SKM-1 (cell line): Measurements from ENCODE around the gene TPCN2.
"Not testable (repeated sequence)": the region's sequence is repeated elsewhere in the genome, so short reads cannot be mapped to it uniquely, and the experiment has no call there.

Source experiments
- DNase-seq: peaks from one replicate; lab custom pipeline; 2025; ENCODE audit not compliant: unreplicated experiment; lab: John Stamatoyannopoulos, UW

The TPCN2 gene

DNA sequence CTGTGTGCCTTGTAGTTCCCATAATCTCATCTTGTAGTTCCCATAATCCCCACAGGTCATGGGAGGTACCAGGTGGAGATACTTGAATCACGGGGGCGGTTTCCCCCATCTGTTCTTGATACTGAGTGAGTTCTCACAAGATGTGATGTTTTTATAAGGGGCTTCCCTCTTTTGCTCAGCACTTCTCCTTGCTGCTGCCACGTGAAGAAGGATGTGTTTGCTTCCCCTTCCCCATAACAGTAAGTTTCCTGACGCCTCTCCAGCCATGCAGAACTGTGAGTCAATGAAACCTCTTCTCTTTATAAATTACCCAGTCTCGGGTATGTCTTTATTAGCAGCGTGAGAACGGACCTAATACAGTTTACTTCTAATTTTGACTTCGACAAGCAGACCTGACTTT, 93.0 kb downstream of the TPCN2 start:
- no peak for DNase-seq

DNA sequence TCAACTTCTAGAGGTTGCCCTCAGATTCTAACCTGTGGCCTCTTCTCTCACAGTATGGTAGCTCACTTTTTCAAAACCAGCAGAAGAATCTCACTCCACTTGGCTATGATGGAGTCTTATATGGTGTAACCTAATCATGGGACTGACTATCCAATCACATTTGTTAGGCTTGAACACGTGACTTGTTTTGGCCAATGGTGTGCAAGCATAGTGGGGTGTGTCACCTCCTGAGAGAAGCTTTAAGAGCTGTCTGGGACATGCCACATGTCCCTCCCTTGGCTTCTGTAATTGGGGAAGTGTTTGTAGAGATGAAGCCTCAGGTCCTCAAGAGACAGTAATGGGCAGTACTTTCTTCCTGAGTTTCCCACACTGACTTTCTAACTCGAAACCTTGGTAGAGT, 94.2 kb downstream of the TPCN2 start:
- no peak for DNase-seq

DNA sequence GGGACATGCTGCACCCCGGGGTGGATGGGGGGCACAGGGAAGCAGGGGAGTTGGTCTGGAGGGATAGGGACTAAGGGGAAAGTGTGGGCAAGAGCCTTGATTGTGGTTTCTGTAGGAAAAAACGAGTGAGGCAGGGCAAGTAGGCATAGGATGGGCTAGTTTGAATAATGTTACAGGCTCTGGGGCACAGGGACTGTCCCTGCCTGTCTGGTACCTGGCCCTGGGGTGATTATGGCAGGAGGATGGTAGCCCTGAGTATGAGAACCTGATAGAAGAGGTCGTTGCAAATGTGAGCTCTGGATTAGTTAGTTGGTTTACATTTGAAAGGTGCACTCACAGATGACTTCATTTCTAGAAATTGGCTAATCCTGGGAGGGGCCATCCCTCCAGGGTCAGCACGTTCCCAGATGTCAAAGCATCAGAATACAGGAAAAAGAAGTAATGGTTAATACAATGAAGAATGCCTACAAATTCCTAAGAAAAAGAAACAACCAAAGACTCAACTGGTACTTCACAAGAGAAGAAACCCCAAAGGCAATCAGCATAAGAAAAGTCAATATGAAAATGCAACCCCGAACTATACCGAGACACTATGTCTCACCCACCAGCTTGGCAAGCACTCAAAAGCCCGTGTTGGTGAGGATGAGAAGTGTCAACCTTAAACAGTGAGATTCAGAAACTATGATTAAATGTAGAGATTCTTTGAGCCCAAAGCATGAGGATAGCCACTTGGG, 95.8 kb downstream of the TPCN2 start:
- no peak for DNase-seq

DNA sequence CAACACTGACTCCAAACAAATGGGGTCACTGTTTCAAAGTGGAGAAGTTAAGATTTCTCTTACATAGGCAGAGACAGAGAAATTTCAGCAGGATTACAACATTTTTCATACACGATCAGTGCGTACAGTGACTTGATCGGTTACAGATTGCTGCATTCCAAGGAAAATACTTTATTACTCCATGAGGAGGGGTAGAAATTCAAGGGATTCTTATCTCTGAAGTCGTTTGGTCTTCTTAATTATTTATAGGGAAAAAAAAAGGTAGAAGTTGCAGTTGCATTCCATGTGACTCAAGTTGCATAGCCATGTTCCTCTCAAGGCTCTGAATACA, 96.3 kb downstream of the TPCN2 start:
- DNase-seq = no peak

DNA sequence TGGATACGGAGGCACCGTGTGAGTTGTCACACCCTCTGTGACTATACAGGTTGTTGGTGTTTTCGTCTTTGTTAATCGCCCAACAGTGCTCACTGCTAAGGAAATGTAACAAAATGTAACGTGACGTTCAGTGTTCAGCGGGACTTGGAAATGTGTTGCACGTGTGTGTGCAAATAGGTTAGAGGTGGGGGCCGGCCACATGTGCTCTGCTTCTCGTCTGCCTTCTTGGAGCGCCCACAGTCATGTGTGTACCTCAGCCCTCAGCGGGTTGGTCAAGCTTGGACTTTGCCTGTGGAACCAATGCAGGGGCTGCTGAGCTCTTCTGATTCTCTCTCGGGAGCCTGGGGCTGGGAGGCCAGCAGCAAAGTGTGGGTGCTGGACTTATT, 99.6 kb downstream of the TPCN2 start:
- DNase-seq = no peak

DNA sequence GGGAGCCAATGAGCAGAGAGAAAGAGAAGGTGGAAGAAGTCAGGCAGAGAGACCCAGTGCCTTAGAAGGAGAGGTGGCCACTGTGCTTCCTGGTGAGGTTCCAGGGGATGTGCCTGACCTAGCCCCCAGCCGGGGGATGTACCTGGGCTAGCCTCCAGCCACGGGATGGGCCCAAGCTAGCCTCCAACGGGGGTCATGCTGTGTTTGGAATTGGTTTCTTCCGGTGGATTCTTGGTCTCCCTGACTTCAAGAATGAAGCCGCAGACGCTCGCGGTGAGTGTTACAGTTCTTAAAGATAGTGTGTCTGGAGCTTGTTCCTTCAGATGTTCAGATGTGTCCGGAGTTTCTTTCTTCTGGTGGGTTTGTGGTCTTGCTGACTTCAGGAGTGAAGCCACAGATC, 100.1 kb downstream of the TPCN2 start:
- no peak for DNase-seq

DNA sequence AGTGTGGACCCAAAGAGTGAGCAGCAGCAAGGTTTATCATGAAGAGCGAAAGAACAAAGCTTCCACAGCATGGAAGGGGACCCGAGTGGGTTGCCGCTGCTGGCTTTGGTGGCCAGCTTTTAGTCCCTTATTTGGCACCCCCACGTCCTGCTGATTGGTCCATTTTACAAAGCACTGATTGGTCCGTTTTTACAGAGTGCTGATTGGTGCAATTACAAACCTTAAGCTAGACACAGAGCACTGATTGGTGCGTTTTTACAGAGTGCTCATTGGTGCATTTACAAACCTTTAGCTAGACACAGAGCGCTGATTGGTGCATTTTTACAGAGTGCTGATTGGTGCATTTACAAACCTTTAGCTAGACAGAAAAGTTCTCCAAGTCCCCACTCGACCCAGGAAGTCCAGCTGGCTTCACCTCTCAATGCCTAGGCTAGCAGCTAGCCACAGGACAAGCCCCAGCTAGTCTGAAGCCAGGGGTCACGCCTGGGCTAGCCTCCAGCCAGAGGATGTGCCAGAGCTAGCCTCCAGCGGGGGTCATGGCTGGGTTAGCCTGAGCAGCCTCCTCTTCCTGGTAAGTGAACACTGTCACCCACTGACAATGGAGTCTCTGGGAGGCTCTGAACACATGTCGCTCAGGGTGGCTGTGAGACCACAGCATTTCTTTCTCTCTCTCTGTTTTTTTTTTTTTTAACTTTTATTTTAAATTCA, 100.8 kb downstream of the TPCN2 start:
- not testable (repeated sequence) for DNase-seq

DNA sequence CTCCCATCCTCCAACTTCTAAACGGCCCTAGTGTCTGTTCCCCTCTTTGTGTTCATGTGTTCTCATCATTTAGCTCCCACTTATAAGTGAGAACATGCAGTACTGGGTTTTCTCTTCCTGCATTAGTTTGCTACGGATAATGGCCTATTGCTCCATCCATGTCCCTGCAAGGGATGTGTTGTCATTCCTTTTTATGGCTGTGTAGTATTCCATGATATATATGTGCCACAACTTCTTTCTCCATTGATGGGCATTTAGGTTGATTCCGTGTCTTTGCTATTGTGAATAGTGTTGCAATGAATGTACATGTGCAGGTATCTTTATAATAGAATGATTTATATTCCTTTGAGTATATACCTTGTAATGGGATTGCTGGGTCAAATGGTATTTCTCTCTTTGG, 101.4 kb downstream of the TPCN2 start:
- no peak for DNase-seq

DNA sequence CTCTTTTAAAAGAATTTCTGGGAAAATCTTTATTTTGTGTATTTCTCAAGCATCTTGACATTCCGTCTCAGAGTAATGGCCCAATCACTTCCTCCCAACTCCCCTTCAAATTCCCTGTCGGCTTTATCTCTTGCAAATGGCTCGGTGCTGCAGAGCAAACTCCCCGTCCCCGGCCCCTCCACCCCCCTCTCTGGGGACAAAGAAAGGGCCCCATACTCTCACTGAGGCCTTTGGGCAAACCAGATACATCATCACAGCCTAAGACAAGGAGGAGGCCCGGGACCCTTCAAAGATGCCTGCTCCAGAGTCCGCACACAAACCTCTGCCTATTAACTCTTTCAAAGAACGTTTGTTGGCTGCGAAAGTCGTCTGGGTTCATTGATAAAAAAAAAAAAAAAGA, 103.1 kb downstream of the TPCN2 start:
- DNase-seq = no peak

DNA sequence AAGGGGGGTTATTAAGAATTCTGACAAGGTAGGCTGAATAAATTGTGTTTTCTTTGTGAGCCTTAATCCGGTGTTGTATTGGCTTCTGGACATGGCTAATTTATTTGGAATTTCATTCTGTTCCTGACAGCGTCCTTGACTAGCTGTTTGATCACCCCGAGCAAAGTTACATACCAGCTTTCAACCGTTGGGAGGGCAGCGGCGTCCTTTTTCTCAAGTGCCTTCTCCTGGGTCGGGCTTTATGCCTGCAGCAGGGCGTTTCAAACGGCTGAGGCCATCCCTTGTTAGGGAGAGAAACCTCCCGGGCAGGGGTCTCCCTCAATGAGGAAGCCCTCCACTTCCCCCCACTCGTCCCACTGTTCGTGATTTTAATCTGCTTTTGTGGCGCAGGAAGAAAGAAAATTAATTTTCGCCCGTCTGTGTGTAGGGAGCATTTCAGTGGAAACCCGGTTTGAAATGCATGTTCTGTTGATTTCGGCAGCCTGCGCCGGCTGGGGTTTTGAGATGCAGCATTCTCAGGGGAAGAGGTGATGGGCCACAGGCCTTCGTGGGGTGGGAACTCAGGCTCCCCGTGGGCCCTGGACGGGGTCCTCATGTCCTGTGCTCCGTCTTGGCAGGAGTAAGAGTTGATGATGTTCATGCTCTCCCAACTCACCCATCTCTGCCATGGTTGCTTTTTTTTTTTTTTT, 104.1 kb downstream of the TPCN2 start:
- no peak for DNase-seq

DNA sequence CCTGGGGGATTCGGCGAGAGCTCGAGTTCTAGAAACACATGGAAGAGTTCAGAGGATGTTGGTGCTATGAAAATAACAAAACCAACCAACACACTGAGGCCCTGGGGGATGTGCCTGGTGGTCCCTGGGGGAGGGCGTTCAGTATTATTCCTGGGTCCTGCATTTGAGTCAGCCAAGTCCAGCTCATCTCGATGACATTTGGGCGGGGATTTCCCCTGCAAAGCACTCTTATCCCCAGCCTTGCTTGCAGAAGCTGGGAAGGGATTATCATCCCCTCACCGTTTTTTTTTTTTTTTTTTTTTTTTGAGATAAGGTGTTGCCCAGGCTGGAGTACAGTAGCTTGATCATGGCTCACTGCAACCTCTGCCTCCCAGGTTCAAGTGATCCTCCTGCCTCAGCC, 104.9 kb downstream of the TPCN2 start:
- DNase-seq = no peak

DNA sequence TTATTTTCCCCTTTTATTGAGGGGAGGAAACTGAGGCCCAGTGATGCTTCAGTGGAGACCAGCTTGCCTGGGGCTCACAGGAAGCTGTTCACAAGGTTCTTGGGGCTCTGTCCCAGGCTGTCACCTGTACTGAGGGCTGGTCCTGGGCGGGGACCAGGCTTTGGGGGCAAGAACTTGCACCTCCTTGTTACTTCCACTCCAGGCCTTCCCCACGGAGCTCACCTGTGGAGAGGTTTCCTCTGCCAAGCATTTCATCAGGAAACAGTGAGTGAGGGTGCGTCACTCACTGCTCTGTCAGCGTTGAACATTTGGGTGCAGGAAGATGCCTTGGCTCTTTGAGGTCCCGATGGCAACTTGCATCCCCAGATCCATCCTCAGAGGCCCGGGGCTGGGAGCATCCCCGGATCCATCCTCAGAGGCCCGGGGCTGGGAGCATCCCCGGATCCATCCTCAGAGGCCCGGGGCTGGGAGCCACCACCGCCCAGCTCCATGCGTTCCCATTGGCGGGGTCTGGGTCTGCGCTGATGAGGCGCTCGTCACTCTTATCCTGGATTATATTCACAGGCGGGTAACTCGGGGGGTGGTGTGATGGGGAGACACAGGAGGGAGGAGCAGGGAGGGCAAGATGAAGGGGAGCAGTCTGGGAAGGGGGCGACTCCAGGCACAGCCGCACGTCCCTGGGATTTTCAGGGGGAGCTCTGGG, 105.6 kb downstream of the TPCN2 start:
- DNase-seq = no peak

DNA sequence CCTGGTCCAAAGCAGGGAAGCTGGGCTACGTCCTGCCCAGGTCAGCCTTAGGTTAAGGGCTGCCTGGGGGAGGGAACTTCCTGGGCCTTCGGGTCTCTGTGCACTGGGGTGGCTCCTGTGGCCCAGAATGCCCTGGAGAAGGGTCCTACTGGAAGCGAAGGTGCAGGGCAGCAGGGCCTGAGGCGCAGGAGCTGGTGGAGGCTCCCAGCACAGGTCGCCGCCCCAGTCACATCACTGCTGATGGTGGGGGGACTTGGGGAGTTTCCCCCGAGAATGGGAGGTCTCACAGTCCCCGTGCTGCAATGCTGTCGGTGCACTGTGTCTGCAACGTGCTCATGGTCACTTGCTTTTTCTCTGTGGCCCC, 106.2 kb downstream of the TPCN2 start:
- DNase-seq = no peak

DNA sequence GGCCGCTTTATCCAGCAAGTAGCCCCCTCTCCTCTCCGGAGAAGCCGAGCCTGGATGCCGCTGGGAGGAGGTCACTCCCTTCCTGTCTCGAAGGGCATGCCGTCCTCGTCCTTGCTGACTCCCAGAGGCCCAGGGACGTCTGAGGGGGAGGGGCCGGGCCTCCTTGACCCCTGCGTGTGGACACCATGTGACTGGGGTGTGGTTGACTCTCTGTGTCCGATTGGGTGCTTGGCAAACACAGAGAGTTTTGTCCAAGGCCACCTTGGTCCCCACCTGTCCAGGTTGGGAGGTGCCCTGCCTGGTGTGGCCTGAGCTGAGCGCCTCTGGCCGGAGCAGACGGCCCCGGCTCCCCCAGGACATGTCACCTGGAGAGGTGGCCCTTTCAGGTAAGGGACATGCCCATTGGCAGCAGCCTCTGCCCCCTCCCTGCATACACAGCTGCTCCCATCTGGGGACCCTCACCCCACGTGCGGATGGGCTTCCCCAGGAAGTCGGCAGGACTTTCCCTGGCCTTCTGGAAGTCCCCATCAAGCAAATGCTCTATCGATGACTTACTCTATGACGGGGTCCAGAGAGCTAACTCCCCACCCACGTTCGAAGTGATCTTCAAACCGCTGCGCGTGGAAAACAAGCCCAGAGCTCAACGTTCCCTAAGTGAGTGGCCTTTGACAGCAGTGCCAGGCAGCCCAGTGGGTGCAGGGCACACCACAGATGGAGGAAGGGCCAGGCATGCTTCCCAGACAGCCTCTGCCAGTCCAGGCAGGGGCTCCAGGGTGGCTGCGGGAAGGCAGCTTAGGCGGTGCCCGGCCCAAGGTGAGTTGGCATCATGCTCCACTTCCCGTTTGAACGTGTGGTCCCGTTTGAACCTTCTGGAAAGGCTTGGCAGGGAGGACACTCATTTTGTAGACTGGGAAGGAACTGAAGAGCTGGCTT, 106.8 kb downstream of the TPCN2 start, which contains the start of gene SMIM38:
TSS of gene SMIM38 (plus strand) at position 634 of the 933 bp plus-strand sequence. CDS start 1,912 bp downstream, outside the sequence.
- no peak for DNase-seq

DNA sequence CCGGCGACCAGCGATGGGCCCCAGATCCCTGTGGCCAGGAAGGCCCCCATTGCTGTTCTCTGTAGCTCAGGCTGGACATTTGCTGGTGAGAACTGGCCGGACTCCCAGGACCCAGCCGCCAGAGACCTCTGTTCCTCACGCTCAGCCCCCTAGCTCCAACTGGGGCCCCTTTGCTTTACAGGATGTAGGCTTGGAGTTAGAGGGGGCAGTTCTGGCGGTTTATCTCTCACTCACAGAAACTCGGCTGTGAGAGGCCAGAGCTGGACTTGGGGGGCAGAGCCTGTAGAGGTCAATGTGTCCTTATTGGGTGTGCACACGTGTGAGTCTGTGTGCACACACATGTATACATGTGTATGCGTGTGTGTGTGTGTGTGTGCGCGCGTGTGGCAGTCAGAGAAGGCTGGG, 107.5 kb downstream of the TPCN2 start:
- DNase-seq = no peak

DNA sequence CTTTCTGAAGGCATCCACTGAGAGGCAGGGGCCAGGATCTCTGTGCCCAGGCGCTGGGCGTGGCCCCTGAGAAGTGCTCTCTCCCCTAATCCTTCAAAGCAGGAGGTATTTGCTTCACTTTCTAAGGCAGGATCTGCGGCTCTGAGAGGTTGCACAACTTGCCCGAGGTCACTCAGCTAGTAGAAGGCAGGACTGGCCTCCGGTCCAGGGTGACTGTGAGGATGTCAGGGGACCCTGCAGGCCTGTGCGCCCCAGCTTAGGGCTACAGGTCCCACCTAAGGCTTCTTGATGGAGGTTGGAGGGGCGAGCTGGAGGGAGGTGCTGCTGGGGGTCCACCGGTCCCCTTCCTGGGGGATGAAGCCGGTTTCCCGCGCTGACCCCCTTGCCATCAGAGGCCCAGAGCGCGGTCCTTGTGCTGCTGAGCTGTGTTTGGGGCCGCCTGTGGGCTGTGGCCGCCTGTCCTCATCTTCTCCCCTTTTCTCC, 108.0 kb downstream of the TPCN2 start:
- DNase-seq = no peak

DNA sequence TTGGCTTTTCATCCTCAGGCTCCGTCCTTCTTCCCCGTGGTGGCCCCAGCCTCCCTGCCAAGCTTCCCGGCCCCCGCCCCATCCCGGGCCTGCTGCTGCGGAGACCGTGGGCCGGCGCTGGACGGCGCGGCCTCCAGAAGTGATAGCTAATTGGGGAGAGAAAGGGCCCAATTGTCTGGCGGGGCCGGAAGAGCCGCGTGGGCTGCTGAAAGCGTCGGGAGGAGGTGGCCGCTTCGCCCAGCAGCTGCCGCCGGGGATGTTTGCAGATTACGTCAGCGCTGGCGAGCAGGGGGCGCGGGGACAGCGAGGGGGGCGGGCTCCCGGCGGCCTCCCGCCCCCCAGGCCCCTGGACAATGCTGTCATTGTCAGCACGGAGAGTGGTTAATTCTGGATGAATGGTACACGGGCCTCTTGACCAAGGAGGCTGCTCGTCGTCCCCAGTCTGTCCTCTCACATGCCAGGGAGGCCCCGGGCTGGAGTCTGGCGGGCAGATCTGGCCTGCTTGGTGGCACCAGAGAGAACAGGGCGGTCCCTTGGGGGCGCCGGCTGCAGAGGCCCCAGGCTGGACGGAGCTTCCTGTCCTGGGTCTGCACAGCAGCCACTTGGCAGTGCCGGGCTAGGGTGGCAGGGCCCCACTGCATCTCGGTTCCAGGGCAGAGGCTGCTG, 108.6 kb downstream of the TPCN2 start:
- DNase-seq = no peak

DNA sequence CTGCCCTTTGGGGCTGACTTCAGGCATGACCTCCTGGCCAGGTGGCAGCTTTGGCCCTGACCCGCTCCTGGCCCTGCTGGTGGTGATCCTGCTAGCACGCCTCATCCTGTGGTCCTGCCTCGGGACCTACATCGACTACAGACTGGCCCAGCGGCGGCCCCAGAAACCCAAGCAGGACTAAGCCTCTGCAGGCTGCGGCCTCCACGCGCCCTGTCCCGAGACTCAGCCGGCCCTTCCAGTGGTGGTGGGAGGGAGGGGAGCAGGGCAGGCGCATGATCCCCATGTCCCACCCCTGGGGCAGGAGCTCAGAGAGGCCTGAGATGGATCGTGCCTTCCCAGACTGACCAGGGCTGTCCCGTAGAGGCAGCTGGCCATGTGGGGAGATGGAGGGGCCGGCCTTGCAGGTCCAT, 109.1 kb downstream of the TPCN2 start:
- no peak for DNase-seq

DNA sequence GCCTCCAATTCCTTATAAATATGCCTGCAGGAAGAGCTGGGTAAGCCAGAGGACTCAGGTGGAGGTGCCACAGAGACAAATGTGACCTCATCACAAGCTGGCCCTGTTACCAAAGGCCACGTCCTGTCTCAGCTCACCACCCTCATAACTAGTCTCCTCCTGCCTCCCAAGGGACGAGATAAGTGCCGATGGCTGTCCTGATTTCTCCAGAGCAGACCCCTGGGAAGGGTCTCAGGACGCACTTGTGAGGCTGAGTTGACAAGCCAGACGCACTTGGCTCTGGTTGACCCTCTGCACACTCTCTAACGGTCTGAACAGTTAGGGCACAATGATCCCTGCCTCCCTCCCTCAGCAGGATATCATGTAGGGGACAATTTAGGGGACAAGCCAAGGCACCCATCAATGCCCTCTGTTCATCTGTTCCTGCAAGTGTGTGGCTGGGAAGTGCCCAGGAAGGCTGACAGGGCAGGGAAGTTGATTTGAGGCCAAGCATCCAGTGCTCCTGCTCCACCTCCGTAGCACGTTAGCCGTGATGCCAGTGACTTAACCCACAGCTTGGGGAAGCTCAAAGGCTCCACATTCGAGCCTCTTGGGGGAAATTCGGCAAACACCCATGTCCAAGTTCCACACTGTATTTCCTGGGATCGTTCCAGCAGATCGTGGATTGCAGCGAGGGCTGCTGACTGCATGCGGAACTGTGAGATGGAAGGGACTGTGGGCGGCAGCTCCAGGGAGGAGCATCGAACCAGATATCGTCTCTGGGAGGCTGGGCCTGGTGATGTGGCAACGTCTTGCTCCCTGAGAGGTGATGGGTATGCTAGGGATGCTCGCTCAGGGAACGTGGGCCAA, 109.8 kb downstream of the TPCN2 start:
- DNase-seq = no peak
